ENCODE results near the gene USP15. TPM values are rescaled to one million over a fixed set of nuclear protein-coding genes. Genes with fewer than 3 reads are reported as not detected.

USP15 gene
- total RNA-seq, result 10 to 100 TPM; 52.5 to 76.0 (median 63.9) TPM
- 10 to 100 TPM; 26.7 to 60.0 TPM for polyA plus RNA-seq
- long read RNA-seq, donor 1, full-length matches to known transcripts, result 25 of 43 reads
- long read RNA-seq, donor 1, partial matches to known transcripts, result 6 of 43 reads
- long read RNA-seq, donor 1, other reads (novel, unspliced or antisense), result 12 of 43 reads
- long read RNA-seq, donor 2, full-length matches to known transcripts, result 41 of 63 reads
- long read RNA-seq, donor 2, partial matches to known transcripts, result 6 of 63 reads
- long read RNA-seq, donor 2, other reads (novel, unspliced or antisense), result 16 of 63 reads
- long read RNA-seq, donor 3, full-length matches to known transcripts, result 32 of 50 reads
- long read RNA-seq, donor 3, partial matches to known transcripts, result 8 of 50 reads
- long read RNA-seq, donor 3, other reads (novel, unspliced or antisense), result 10 of 50 reads

GRCh38 chr12:62259993-62260732 lies at the start of gene USP15:
TSS of gene USP15 (plus strand) at chr12:62260404. CDS start at chr12:62260415, 11 bp downstream.
- DNase-seq (peak; percentile 97 to 98), ATAC-seq (peak; percentile 97 to 99 (median 98))
- Histone ChIP-seq H3K27me3 (no peaks in the 10 kb centered on the region), H3K4me1 (peaks cover 0 to 75% (median 48%) of the 10 kb centered on the region in 9 donors), H3K4me3 (peak within 1 kb of the TSS; percentile 72 to 99 (median 92)), H3K36me3 (no peaks in the 10 kb centered on the region), H3K9me3 (no peaks in the 10 kb centered on the region), H3K27ac (peak within 1 kb of the TSS; percentile 80 to 98 (median 93))
- TF ChIP-seq CTCF (IDR thresholded peaks at IDR 0.05), result peak; percentile 78 to 96 (median 82)
- intact Hi-C loops (cut with DNase I), result loop anchor here in 5 of 10 donors (5.0 to 10.0 kb wide), 4 partner anchors 75 to 122 kb away; no protein-coding TSS in a partner anchor
- WGBS, 2 donors, result 0 to 1% methylated on average over 61 of the region's 61 CpGs

- Histone ChIP-seq H3K4me3 (no peak overlapping the region), H3K27me3 (peaks cover 0 to 5% (median 0%) of the 10 kb centered on the region in 7 donors), H3K27ac (no peak overlapping the region), H3K9me3 (no peaks in the 10 kb centered on the region), H3K36me3 (no peaks in the 10 kb centered on the region), H3K4me1 (peaks cover 0 to 36% (median 0%) of the 10 kb centered on the region in 9 donors)
- DNase-seq (no peak), ATAC-seq (no peak)
- intact Hi-C loops (cut with DNase I), result no loop called here
- peak; percentile 50 to 90 (median 75) for TF ChIP-seq CTCF (IDR thresholded peaks at IDR 0.05)
- 30 to 32% methylated on average over 7 of the region's 7 CpGs for WGBS, 2 donors
Observed at GRCh38 chr12:62210422-62210821, 49.8 kb upstream of the USP15 start.

- no peak for DNase-seq
- no peak for TF ChIP-seq CTCF (IDR thresholded peaks at IDR 0.05)
- 82 to 86% methylated on average over 4 of the region's 4 CpGs for WGBS, 2 donors
- Histone ChIP-seq H3K9me3 (no peaks in the 10 kb centered on the region), H3K4me3 (no peak overlapping the region), H3K36me3 (no peaks in the 10 kb centered on the region), H3K4me1 (peaks cover 0 to 46% (median 0%) of the 10 kb centered on the region in 9 donors), H3K27ac (peak overlapping the region in 1 of 10 donors; percentile 56), H3K27me3 (peaks cover 0 to 5% (median 0%) of the 10 kb centered on the region in 7 donors)
- no peak for ATAC-seq
- intact Hi-C loops (cut with DNase I), result no loop called here
Observed at GRCh38 chr12:62211510-62211909, 48.7 kb upstream of the USP15 start.

- intact Hi-C loops (cut with DNase I), result no loop called here
- DNase-seq (no peak), ATAC-seq (no peak)
- peak overlapping the region in 1 of 10 donors; percentile 81 for H3K27ac ChIP-seq
- H3K9me3 ChIP-seq, result no peaks in the 10 kb centered on the region
- peaks cover 0 to 5% (median 0%) of the 10 kb centered on the region in 7 donors for H3K27me3 ChIP-seq
- H3K4me1 ChIP-seq, result peaks cover 0 to 51% (median 0%) of the 10 kb centered on the region in 9 donors
- no peak overlapping the region for H3K4me3 ChIP-seq
- no peak for TF ChIP-seq CTCF (IDR thresholded peaks at IDR 0.05)
- H3K36me3 ChIP-seq, result no peaks in the 10 kb centered on the region
Observed at GRCh38 chr12:62214846-62215245, 45.4 kb upstream of the USP15 start.
